Astrocyte (in vitro differentiated cells and primary cell): ENCODE data around the gene HIPK2. TPM values are rescaled to one million over a fixed set of nuclear protein-coding genes. Genes with fewer than 3 reads are reported as not detected.

ENCODE experiments used
- DNase-seq: peaks from one replicate; pipeline ENCODE4 v3.0.0-alpha.2; 2010; ENCODE audit warnings: low read depth
- FAIRE-seq: peaks from 2 replicates; lab custom pipeline; 2011; peaks lifted over from hg19 to GRCh38; lab: Jason Lieb, UNC
- H2AFZ ChIP-seq: 2 replicates; pipeline ENCODE4 v1.6.0; 2012; ENCODE audit warnings: low read depth, low read length, inconsistent platforms
- H3K27ac ChIP-seq: 2 replicates; pipeline ENCODE4 v1.5.1; 2011; ENCODE audit warnings: low read depth, low read length, inconsistent platforms
- H3K27me3 ChIP-seq: 2 replicates; pipeline ENCODE4 v1.6.0; 2011; ENCODE audit warnings: low read length, inconsistent platforms; ENCODE audit not compliant: insufficient read depth
- H3K36me3 ChIP-seq: 2 replicates; pipeline ENCODE4 v1.5.1; 2011; ENCODE audit warnings: low read length, inconsistent platforms; ENCODE audit not compliant: insufficient read depth
- H3K4me1 ChIP-seq: 2 replicates; pipeline ENCODE4 v1.5.1; 2011; ENCODE audit warnings: low read length, inconsistent platforms; ENCODE audit not compliant: insufficient read depth
- H3K4me2 ChIP-seq: 2 replicates; pipeline ENCODE4 v1.6.0; 2012; ENCODE audit warnings: low read length, inconsistent platforms
- H3K4me3 ChIP-seq: 2 replicates; pipeline ENCODE4 v1.5.1; 2011; ENCODE audit warnings: low read depth, mild to moderate bottlenecking, low read length, inconsistent platforms; ENCODE audit not compliant: insufficient read depth
- H3K79me2 ChIP-seq: 2 replicates; pipeline ENCODE4 v1.6.0; 2012; ENCODE audit warnings: mild to moderate bottlenecking, low read length, inconsistent platforms; ENCODE audit not compliant: insufficient read depth
- H3K9ac ChIP-seq: 2 replicates; pipeline ENCODE4 v1.6.0; 2012; ENCODE audit warnings: mild to moderate bottlenecking, low read length, inconsistent platforms
- H3K9me3 ChIP-seq: 2 replicates; pipeline ENCODE4 v1.5.1; 2012; ENCODE audit warnings: low read depth, mild to moderate bottlenecking, low read length, inconsistent platforms; ENCODE audit not compliant: insufficient read depth
- H4K20me1 ChIP-seq: 2 replicates; pipeline ENCODE4 v1.6.0; 2012; ENCODE audit warnings: low read length, inconsistent platforms; ENCODE audit not compliant: insufficient read depth
- H3K27ac Mint-ChIP-seq: one replicate; pipeline ENCODE4 v1.8.0; 2021; ENCODE audit warnings: mild to moderate bottlenecking, mixed read lengths; ENCODE audit not compliant: unreplicated experiment
- H3K27me3 Mint-ChIP-seq: one replicate; pipeline ENCODE4 v1.8.0; 2021; ENCODE audit warnings: low read depth, mixed read lengths; ENCODE audit not compliant: unreplicated experiment
- H3K36me3 Mint-ChIP-seq: one replicate; pipeline ENCODE4 v1.8.0; 2021; ENCODE audit warnings: low read depth, mixed read lengths; ENCODE audit not compliant: unreplicated experiment
- H3K4me1 Mint-ChIP-seq: one replicate; pipeline ENCODE4 v1.8.0; 2021; ENCODE audit warnings: low read depth, mixed read lengths; ENCODE audit not compliant: unreplicated experiment
- H3K4me3 Mint-ChIP-seq: one replicate; pipeline ENCODE4 v1.8.0; 2021; ENCODE audit warnings: mild to moderate bottlenecking, moderate library complexity, mixed read lengths; ENCODE audit not compliant: unreplicated experiment
- H3K9me3 Mint-ChIP-seq: one replicate; pipeline ENCODE4 v1.8.0; 2021; ENCODE audit warnings: mild to moderate bottlenecking, mixed read lengths; ENCODE audit not compliant: unreplicated experiment
- EZH2 ChIP-seq: IDR thresholded peaks from 2 replicates; pipeline ENCODE4 v1.6.1; 2012; ENCODE audit warnings: mild to moderate bottlenecking, low read length, inconsistent platforms; ENCODE audit not compliant: insufficient read depth
- total RNA-seq: library from RNA; stranded (reverse); gene quantifications from 2 replicates; pipeline ENCODE4 v1.2.1, GENCODE V29; 2021
- TF ChIP-seq, protein P1 (sequence below): IDR thresholded peaks from 2 replicates; pipeline ENCODE4 v1.5.1; 2011; ENCODE audit warnings: low read depth, mild to moderate bottlenecking, inconsistent platforms, low read length, moderate library complexity; ENCODE audit not compliant: insufficient read depth

HIPK2 gene
- total RNA-seq, 1 donor from 2014 or later, result 35.8 TPM

DNA sequence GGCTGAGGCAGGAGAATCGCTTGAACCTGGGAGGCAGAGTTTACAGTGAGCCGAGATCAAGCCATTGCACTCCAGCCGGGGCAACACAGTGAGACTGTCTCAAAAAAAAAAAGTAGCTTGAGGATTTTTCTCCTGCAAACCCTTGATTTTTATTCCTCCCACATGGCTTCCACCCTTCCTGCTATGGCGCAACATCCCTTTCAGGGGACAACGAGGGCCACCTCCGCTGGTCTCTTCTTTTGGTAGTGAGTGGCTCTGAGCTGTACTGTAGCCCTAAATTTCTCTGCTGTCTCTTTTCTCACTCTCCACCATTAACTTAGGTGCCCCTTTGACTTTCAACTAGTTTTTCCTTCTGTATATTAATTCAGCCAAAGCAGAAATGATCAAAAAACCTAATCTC lies 113.4 kb downstream of the HIPK2 start:
- TF ChIP-seq, protein P1, sequence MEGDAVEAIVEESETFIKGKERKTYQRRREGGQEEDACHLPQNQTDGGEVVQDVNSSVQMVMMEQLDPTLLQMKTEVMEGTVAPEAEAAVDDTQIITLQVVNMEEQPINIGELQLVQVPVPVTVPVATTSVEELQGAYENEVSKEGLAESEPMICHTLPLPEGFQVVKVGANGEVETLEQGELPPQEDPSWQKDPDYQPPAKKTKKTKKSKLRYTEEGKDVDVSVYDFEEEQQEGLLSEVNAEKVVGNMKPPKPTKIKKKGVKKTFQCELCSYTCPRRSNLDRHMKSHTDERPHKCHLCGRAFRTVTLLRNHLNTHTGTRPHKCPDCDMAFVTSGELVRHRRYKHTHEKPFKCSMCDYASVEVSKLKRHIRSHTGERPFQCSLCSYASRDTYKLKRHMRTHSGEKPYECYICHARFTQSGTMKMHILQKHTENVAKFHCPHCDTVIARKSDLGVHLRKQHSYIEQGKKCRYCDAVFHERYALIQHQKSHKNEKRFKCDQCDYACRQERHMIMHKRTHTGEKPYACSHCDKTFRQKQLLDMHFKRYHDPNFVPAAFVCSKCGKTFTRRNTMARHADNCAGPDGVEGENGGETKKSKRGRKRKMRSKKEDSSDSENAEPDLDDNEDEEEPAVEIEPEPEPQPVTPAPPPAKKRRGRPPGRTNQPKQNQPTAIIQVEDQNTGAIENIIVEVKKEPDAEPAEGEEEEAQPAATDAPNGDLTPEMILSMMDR, result no peak
- no peak for TF ChIP-seq EZH2
- peaks cover 20% of the 10 kb centered on the region for H3K4me1 Mint-ChIP-seq
- Histone ChIP-seq H3K4me1 (peaks cover 7% of the 10 kb centered on the region), H3K9ac (no peak overlapping the region), H4K20me1 (peaks cover 61% of the 10 kb centered on the region), H3K4me3 (no peak overlapping the region), H2AFZ (no peak overlapping the region), H3K9me3 (no peaks in the 10 kb centered on the region), H3K79me2 (peaks cover 67% of the 10 kb centered on the region), H3K4me2 (no peak overlapping the region), H3K27ac (no peak overlapping the region), H3K27me3 (no peaks in the 10 kb centered on the region), H3K36me3 (no peaks in the 10 kb centered on the region)
- H3K27me3 Mint-ChIP-seq, result no peaks in the 10 kb centered on the region
- H3K4me3 Mint-ChIP-seq, result no peak overlapping the region
- H3K27ac Mint-ChIP-seq, result no peak overlapping the region
- peaks cover 7% of the 10 kb centered on the region for H3K36me3 Mint-ChIP-seq
- DNase-seq, result no peak
- no peak for FAIRE-seq
- no peaks in the 10 kb centered on the region for H3K9me3 Mint-ChIP-seq

DNA sequence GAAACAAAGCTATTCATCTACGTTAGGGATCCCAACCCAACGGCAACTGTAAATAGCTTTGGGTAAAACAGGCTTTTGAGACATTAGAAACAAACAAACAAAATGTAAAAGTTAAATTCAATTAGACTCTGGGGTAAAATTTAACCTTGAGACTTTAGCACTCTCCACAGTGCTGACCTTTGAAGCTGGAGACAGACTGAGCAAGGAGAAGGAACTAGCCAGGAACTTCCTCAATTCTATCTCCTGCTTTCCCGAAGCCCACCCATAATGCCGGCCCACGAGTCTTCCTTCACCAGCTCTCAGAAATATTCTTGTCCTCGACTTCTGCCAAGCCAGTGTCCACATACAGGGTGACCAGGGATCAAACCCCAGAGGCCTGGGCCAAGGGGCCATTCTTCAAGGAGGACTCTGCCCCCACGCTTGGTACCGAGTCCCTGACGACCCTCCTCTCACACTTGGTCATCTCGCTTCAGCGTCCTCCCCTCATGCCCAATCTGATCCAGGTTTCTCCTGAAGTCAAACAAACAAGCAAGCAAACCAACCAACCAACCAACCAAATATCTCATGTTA lies 114.1 kb downstream of the HIPK2 start:
- H3K4me2 ChIP-seq, result no peak overlapping the region
- H3K27ac ChIP-seq, result no peak overlapping the region
- H3K79me2 ChIP-seq, result peaks cover 68% of the 10 kb centered on the region
- peaks cover 14% of the 10 kb centered on the region for H3K4me1 ChIP-seq
- no peak overlapping the region for H3K9ac ChIP-seq
- TF ChIP-seq, protein P1, result no peak
- no peak for TF ChIP-seq EZH2
- no peaks in the 10 kb centered on the region for H3K36me3 ChIP-seq
- H4K20me1 ChIP-seq, result peaks cover 68% of the 10 kb centered on the region
- H3K27ac Mint-ChIP-seq, result no peak overlapping the region
- H3K36me3 Mint-ChIP-seq, result peaks cover 7% of the 10 kb centered on the region
- no peaks in the 10 kb centered on the region for H3K27me3 ChIP-seq
- H3K27me3 Mint-ChIP-seq, result no peaks in the 10 kb centered on the region
- no peak overlapping the region for H3K4me3 Mint-ChIP-seq
- no peak for DNase-seq
- peaks cover 26% of the 10 kb centered on the region for H3K4me1 Mint-ChIP-seq
- H3K9me3 Mint-ChIP-seq, result no peaks in the 10 kb centered on the region
- no peaks in the 10 kb centered on the region for H3K9me3 ChIP-seq
- no peak overlapping the region for H2AFZ ChIP-seq
- H3K4me3 ChIP-seq, result no peak overlapping the region
- FAIRE-seq, result no peak

DNA sequence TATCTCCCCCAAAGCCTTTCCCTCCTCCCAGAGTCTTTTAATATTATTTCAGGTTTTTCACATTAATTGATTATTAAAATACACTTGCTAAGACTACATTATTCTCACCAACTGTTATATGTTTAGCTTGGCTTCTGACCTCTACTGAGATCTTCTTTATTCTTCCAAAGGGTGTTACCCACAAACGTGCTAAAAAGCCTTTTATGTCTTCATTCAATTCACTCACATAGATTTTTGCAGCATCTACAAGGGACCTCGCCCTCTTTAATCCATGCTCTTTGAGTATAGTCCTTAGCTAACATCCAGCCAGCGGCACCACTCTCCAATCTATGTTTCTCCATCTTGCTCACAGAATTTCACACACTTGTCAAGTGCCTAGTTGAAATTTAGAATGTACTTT lies 115.9 kb downstream of the HIPK2 start:
- Histone ChIP-seq H3K79me2 (peaks cover 76% of the 10 kb centered on the region), H3K4me2 (no peak overlapping the region), H2AFZ (no peak overlapping the region), H4K20me1 (peaks cover 82% of the 10 kb centered on the region), H3K36me3 (no peaks in the 10 kb centered on the region), H3K9me3 (no peaks in the 10 kb centered on the region), H3K27ac (no peak overlapping the region), H3K27me3 (no peaks in the 10 kb centered on the region), H3K9ac (no peak overlapping the region), H3K4me3 (no peak overlapping the region), H3K4me1 (peaks cover 14% of the 10 kb centered on the region)
- Mint-ChIP-seq H3K4me3 (no peak overlapping the region), H3K36me3 (peaks cover 9% of the 10 kb centered on the region), H3K4me1 (peaks cover 33% of the 10 kb centered on the region), H3K9me3 (no peaks in the 10 kb centered on the region), H3K27ac (no peak overlapping the region), H3K27me3 (no peaks in the 10 kb centered on the region)
- DNase-seq (no peak), FAIRE-seq (no peak)
- TF ChIP-seq EZH2, result no peak
- TF ChIP-seq, protein P1, result no peak
